ENCODE data around the gene SLC14A1.
A peak's percentile ranks its signal among the peaks of the same experiment; 100 is the strongest.

SLC14A1 gene

DNA sequence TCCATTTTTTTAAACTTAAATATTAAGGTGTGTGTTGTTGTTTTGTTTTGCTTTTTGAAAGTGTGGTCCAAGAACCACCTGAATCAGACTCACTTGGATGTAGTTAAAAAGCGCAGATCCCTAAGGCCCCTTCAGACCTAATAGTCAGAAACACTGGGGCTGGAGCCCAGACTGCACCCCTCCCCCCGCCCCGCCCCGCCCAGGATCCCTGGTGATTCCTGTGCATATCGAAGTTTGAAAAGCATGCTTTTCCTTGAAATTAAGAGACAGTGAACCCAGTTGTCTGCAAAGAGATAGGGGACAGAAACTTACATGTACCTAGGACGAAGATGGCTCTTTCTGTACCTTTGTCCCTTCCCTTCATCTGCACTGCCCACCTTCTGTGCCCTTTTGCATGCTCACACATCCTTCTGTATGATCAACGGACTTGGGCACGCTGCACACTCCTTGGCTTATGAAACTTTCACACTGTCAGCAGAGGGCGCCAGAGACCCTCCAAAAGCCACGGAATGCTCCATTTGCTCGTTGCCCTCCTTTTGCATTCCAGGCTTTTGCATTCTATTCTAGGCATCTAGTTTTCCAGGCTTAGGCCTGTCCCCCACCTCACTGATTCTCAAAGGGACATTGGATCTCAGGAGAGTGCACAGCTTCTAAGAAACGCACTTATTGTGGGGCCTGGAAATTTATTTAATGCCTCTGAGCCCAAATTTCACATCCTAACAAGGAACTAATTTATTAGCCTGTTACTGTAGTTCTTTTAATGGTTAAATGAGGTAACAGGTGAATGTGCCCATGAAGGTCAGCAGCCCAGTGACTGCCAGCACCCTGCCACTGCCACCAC is 32.8 kb upstream of the SLC14A1 start:
- no peak overlapping the region for H3K4me3 ChIP-seq (ENCODE audit: low read length)
- peak; percentile 70 for DNase-seq (ENCODE audit: low read depth)
- peak; percentile 93 for TF ChIP-seq CTCF (conservative IDR thresholded peaks at IDR 0.05; ENCODE audit: low read length)

- DNase-seq (ENCODE audit: low read depth), result no peak
- no peak for TF ChIP-seq CTCF (conservative IDR thresholded peaks at IDR 0.05; ENCODE audit: low read length)
- no peak overlapping the region for H3K4me3 ChIP-seq (ENCODE audit: low read length)
Measured at GRCh38 chr18:45691816-45692179, 32.2 kb upstream of the SLC14A1 start.

- TF ChIP-seq CTCF (conservative IDR thresholded peaks at IDR 0.05; ENCODE audit: low read length), result no peak
- DNase-seq (ENCODE audit: low read depth), result peak; percentile 36
- no peak overlapping the region for H3K4me3 ChIP-seq (ENCODE audit: low read length)
Measured at GRCh38 chr18:45702708-45703265, 21.2 kb upstream of the SLC14A1 start.

DNA sequence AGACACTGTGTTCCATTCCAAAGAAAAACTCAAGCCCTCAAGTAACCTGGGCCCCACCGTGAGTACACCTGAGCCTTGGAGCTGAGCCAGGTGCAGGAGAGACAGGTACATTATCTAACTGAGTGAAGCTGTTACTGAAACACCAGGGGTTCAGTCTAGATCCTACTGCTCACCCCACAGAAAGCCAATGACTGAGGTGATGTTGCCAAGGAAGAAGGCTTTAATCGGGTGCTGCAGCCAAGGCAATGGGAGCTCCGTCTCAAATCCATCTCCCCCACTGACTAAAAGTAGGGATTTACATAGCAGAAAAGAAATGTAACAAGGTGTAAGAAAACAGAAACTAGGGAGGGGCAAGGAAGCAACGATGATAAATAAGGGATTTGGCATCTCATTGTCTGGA is 15.2 kb upstream of the SLC14A1 start:
- no peak overlapping the region for H3K4me3 ChIP-seq (ENCODE audit: low read length)
- DNase-seq (ENCODE audit: low read depth), result no peak
- TF ChIP-seq CTCF (conservative IDR thresholded peaks at IDR 0.05; ENCODE audit: low read length), result no peak

DNA sequence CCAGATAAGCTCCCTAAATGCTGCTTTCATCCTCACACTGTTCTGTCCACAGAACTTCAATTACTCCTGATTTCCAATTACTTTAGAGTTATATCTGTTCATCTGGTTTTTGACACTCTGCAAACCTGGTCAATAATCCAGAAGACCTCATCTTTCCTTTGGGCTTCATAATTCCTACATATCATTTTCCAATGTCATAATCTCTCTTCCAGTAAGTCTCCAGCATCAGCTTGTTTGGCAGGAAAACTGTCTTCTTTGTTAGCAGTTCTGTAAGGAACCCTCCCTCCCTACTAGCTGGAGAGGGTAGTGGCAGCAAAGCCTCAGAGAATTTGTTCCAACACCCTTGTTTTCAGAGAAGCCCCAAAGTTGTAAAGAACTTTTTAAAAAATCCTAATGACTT is 11.9 kb upstream of the SLC14A1 start:
- no peak for TF ChIP-seq CTCF (conservative IDR thresholded peaks at IDR 0.05; ENCODE audit: low read length)

GRCh38 chr18:45713239-45713638 is 10.7 kb upstream of the SLC14A1 start:
- no peak overlapping the region for H3K4me3 ChIP-seq (ENCODE audit: low read length)
- DNase-seq (ENCODE audit: low read depth), result no peak
- TF ChIP-seq CTCF (conservative IDR thresholded peaks at IDR 0.05; ENCODE audit: low read length), result no peak

More for the DNA sequence above, 11.9 kb upstream of the SLC14A1 start:
- DNase-seq (ENCODE audit: low read depth), result no peak
- no peak overlapping the region for H3K4me3 ChIP-seq (ENCODE audit: low read length)

DNA sequence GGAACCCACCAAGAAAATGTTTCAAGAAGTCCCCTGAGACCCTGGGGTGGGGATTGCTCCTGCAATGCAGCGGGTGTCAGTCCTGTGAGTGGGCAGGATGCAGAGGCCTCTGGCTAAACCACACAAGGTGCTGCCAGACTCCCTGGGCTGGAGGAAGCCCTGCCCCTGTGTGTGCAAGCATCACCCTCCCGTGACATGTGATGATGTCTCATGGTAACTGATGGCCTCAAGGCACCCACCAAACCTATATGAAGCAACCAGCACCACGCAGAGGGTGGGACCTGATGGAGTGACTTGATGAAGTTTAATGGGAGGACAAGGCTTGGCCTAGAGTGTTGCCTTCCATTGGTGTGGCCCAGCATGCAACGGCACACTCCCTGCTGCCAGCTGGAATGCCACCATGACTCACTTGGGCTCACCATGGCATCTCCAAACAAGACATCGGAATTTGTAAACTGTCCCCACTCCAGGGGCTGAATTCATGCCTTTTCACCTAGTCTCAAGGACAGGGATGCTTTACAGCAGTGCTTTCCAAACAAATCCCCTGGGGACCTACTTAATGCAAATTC is 8.7 kb upstream of the SLC14A1 start:
- DNase-seq (ENCODE audit: low read depth), result no peak
- no peak for TF ChIP-seq CTCF (conservative IDR thresholded peaks at IDR 0.05; ENCODE audit: low read length)
- no peak overlapping the region for H3K4me3 ChIP-seq (ENCODE audit: low read length)

All from AG10803 (cell line).